Hepatocyte (in vitro differentiated cells): ENCODE measurements around the gene RPS17. TPM values are rescaled to one million over a fixed set of nuclear protein-coding genes. Genes with fewer than 3 reads are reported as not detected.
A peak's percentile ranks its signal among the peaks of the same experiment; 100 is the strongest.

ENCODE experiments used
- DNase-seq: peaks from one replicate; pipeline ENCODE4 v3.0.0-alpha.2; 2016; ENCODE audit warnings: low spot score
- H2AFZ ChIP-seq: fragments of 200-600 bp; sonication (generic); 2 replicates; pipeline ENCODE4 v1.6.0; 2016; ENCODE audit warnings: antibody characterized with exemption, mild to moderate bottlenecking
- H3K27ac ChIP-seq: fragments of 200-600 bp; sonication (generic); 2 replicates; pipeline ENCODE4 v1.5.1; 2016; ENCODE audit warnings: mild to moderate bottlenecking
- H3K27me3 ChIP-seq: fragments of 200-600 bp; sonication (generic); 2 replicates; pipeline ENCODE4 v1.6.1; 2016
- H3K36me3 ChIP-seq: fragments of 200-600 bp; sonication (generic); replicated peaks from 2 replicates; pipeline ENCODE4 v1.5.1; 2016; ENCODE audit warnings: low read depth; ENCODE audit not compliant: insufficient read depth
- H3K4me1 ChIP-seq: fragments of 200-600 bp; sonication (generic); 2 replicates; pipeline ENCODE4 v1.5.1; 2016; ENCODE audit warnings: mild to moderate bottlenecking, moderate library complexity; ENCODE audit not compliant: insufficient read depth
- H3K4me2 ChIP-seq: fragments of 200-600 bp; sonication (generic); 2 replicates; pipeline ENCODE4 v1.6.0; 2016
- H3K4me3 ChIP-seq: fragments of 200-600 bp; sonication (generic); 2 replicates; pipeline ENCODE4 v1.5.1; 2016; ENCODE audit warnings: mild to moderate bottlenecking
- H3K79me2 ChIP-seq: fragments of 200-600 bp; sonication (generic); 2 replicates; pipeline ENCODE4 v1.6.0; 2017; ENCODE audit warnings: mild to moderate bottlenecking
- H3K9me2 ChIP-seq: fragments of 200-600 bp; sonication (generic); replicated peaks from 2 replicates; pipeline ENCODE4 v1.6.0; 2017; ENCODE audit warnings: mild to moderate bottlenecking; ENCODE audit not compliant: insufficient read depth
- H3K9me3 ChIP-seq: fragments of 200-600 bp; sonication (generic); 2 replicates; pipeline ENCODE4 v1.5.1; 2016; ENCODE audit warnings: low read depth, mild to moderate bottlenecking
- H4K20me1 ChIP-seq: fragments of 200-600 bp; sonication (generic); 2 replicates; pipeline ENCODE4 v1.6.0; 2016; ENCODE audit warnings: mild to moderate bottlenecking; ENCODE audit not compliant: insufficient read depth, poor library complexity, severe bottlenecking
- EZH2 ChIP-seq: fragments of 200-600 bp; sonication (generic); IDR thresholded peaks from 2 replicates; pipeline ENCODE4 v1.6.1; 2016; ENCODE audit warnings: antibody characterized with exemption, mild to moderate bottlenecking, borderline replicate concordance
- EZH2phosphoT487 ChIP-seq: fragments of 200-600 bp; sonication (generic); IDR thresholded peaks from one replicate; pipeline ENCODE4 v1.6.1; 2018; ENCODE audit warnings: antibody characterized with exemption, mild to moderate bottlenecking, low read depth, moderate library complexity; ENCODE audit not compliant: unreplicated experiment, severe bottlenecking
- WGBS: methylation state at CpG from one replicate; pipeline ENCODE4 v1.1.6; 2016; ENCODE audit warnings: low lambda C conversion rate; ENCODE audit errors: missing lambda C conversion rate; 5-methylcytosine and 5-hydroxymethylcytosine counted together
- polyA plus RNA-seq: library from polyadenylated mRNA; unstranded; fragments of >200 nt; fragmentation: Nextera tagmentation; extraction: Ambion mirVana; gene quantifications from 2 replicates; pipeline ENCODE4 v1.2.1, GENCODE V29; 2016
- total RNA-seq: library from RNA; depleted of rRNA; stranded (reverse); fragments of >200 nt; gene quantifications from 2 replicates; pipeline ENCODE4 v1.2.3, GENCODE V29; 2014
- TF ChIP-seq, protein P1 (sequence below): fragments of 200-600 bp; sonication (generic); IDR thresholded peaks from 2 replicates; pipeline ENCODE4 v1.5.1; 2016; ENCODE audit warnings: antibody characterized with exemption, mild to moderate bottlenecking; ENCODE audit not compliant: poor library complexity

Gene RPS17
- total RNA-seq, result 2,046 and 2,748 TPM in 2 replicates
- 453 and 501 TPM in 2 replicates for polyA plus RNA-seq

DNA sequence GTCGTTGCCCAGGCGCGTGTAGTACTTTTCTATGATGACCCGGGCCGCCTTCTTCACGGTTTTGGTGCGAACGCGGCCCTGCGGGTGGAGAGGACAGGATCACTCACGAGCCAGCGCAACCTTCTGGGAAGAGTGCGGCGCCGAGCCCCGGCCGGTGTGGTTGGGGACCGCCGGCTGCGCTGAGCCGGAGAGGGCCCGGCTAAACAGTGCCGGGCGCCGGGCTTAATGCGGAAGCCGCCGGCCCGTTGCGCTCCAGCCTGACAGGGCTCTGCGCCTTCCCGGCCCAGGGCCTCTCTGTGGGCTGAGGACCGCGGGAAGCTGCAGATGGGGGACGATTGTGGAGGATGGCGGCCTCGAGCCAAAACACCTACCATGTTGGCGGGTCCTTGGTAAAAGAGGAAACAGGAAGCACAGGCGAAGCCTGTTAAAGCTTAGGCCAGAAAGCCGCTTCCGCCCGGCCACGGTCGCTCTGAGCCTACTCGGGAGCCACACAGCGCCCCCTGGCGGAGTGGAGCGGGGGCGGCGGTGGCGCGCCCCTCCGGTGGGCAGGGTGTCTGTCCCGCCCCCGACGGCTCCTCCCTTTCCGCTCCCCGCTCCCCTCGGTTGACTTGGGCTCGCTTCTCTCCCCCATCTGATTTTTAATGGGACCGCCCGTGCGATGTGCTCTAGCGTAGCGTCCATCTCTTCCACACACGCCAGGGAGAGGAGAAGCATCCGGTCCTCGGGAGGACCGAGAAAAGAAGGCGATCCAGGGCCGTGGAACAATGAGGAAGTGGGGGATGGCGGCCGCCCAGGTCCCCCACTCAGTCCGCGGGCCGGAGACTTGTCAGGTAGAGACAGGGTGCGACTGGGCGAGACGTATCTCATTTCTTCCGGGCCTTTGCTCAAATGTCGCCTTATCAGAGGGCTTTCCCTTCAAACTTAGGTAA is at the start of gene RPS17:
TSS of gene RPS17 (minus strand) at position 403 of the 929 bp plus-strand sequence. CDS start at position 374, 29 bp downstream.
- H3K36me3 ChIP-seq, result no peaks in the 10 kb centered on the region
- peaks cover 34% of the 10 kb centered on the region for H3K79me2 ChIP-seq
- H2AFZ ChIP-seq, result peak within 1 kb of the TSS; percentile 73
- H3K4me2 ChIP-seq, result peak within 1 kb of the TSS; percentile 84
- no peaks in the 10 kb centered on the region for H3K9me3 ChIP-seq
- DNase-seq, result peak; percentile 97
- peak within 1 kb of the TSS; percentile 96 for H3K27ac ChIP-seq
- H3K4me3 ChIP-seq, result peak within 1 kb of the TSS; percentile 94
- H3K4me1 ChIP-seq, result peaks cover 14% of the 10 kb centered on the region
- 1% methylated on average over 74 of the region's 81 CpGs for WGBS
- peaks cover 37% of the 10 kb centered on the region for H4K20me1 ChIP-seq
- H3K9me2 ChIP-seq, result no peaks in the 10 kb centered on the region
- H3K27me3 ChIP-seq, result no peaks in the 10 kb centered on the region
- no peak for TF ChIP-seq EZH2
- TF ChIP-seq, protein P1, sequence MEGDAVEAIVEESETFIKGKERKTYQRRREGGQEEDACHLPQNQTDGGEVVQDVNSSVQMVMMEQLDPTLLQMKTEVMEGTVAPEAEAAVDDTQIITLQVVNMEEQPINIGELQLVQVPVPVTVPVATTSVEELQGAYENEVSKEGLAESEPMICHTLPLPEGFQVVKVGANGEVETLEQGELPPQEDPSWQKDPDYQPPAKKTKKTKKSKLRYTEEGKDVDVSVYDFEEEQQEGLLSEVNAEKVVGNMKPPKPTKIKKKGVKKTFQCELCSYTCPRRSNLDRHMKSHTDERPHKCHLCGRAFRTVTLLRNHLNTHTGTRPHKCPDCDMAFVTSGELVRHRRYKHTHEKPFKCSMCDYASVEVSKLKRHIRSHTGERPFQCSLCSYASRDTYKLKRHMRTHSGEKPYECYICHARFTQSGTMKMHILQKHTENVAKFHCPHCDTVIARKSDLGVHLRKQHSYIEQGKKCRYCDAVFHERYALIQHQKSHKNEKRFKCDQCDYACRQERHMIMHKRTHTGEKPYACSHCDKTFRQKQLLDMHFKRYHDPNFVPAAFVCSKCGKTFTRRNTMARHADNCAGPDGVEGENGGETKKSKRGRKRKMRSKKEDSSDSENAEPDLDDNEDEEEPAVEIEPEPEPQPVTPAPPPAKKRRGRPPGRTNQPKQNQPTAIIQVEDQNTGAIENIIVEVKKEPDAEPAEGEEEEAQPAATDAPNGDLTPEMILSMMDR, result peak; percentile 99

DNA sequence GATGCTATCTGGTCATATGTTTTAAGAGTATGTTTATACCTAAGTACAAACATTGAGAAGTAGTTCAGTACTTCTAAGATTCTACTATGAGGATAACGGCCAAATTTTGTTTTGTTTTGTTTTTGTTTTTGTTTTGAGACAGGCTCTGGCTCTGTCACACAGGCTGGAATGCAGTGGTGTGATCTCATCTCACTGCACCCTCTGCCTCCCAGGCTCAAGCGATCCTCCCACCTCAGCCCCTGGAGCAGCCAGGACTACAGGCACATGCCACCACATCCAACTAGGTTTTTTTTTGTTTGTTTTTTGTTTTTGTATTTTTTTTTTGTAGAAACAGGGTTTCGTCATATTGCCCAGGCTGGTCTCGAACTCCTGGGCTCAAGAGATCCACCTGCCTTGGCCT is 47.5 kb upstream of the RPS17 start:
- H4K20me1 ChIP-seq, result no peaks in the 10 kb centered on the region
- H3K36me3 ChIP-seq, result no peaks in the 10 kb centered on the region
- no peak for DNase-seq
- peaks cover 13% of the 10 kb centered on the region for H3K27me3 ChIP-seq
- H3K9me3 ChIP-seq, result no peaks in the 10 kb centered on the region
- H3K4me1 ChIP-seq, result no peaks in the 10 kb centered on the region
- 69% methylated on average over 4 of the region's 4 CpGs for WGBS
- no peaks in the 10 kb centered on the region for H3K9me2 ChIP-seq
- H3K27ac ChIP-seq, result no peak overlapping the region
- TF ChIP-seq, protein P1, result no peak
- TF ChIP-seq EZH2phosphoT487, result no peak
- TF ChIP-seq EZH2, result no peak
- no peak overlapping the region for H2AFZ ChIP-seq
- H3K4me3 ChIP-seq, result no peak overlapping the region
- H3K79me2 ChIP-seq, result no peaks in the 10 kb centered on the region
- no peak overlapping the region for H3K4me2 ChIP-seq

DNA sequence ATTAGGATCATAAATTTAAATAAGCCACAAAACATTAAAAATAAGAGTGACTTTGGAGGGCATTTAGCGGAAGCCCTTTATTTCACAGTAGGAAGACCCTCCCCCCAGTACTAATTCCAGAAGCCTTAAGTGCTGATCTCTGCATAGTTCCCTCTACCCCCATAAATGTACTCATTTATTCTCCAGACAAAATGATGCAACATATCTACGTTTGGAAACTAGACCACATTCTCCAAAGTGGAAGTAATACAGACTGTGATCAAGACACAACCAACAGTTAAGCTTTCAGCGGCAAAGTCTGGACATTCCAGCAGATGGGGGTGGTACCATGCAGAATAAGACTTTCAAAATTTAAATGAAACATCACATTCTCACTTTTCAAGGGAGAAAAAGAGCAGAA is 44.8 kb upstream of the RPS17 start:
- Histone ChIP-seq H3K4me3 (no peak overlapping the region), H3K9me3 (no peaks in the 10 kb centered on the region), H3K27me3 (peaks cover 14% of the 10 kb centered on the region), H3K4me2 (no peak overlapping the region), H3K79me2 (no peaks in the 10 kb centered on the region), H3K36me3 (no peaks in the 10 kb centered on the region), H3K9me2 (no peaks in the 10 kb centered on the region), H3K4me1 (no peaks in the 10 kb centered on the region), H3K27ac (no peak overlapping the region), H2AFZ (no peak overlapping the region), H4K20me1 (no peaks in the 10 kb centered on the region)
- TF ChIP-seq, protein P1, result peak; percentile 38
- TF ChIP-seq EZH2phosphoT487 (no peak), EZH2 (no peak)
- 42% methylated on average over 3 of the region's 3 CpGs for WGBS
- peak; percentile 43 for DNase-seq
